Endothelial cell of umbilical vein (primary cell): ENCODE data around the gene WBP1L. TPM values are rescaled to one million over a fixed set of nuclear protein-coding genes. Genes with fewer than 3 reads are reported as not detected.

Source experiments
- BruUV-seq: library from RNA; stranded (reverse); fragments of 400-500 nt; replicated peaks from 2 replicates; lab custom pipeline; 2021; lab: Mats Ljungman, UMichigan
- CTCF ChIA-PET: fragments of 300-600, 350-600 bp; sonication (Branson Sonifier 250); formaldehyde crosslinking; loops from one replicate; lab custom pipeline; 2021; ENCODE audit warnings: antibody characterized with exemption, inconsistent platforms; lab: Charles Lee
- POLR2A ChIA-PET: fragments of 300-600, 350-600 bp; sonication (Branson Sonifier 250); formaldehyde crosslinking; loops from one replicate; lab custom pipeline; 2021; ENCODE audit warnings: antibody characterized with exemption, inconsistent platforms; lab: Charles Lee
- DNase-seq: peaks from one replicate; pipeline ENCODE4 v3.0.0-alpha.2; 2011; ENCODE audit warnings: low read depth, low spot score
- FAIRE-seq: peaks from 2 replicates; lab custom pipeline; 2011; peaks lifted over from hg19 to GRCh38; lab: Jason Lieb, UNC
- H2AFZ ChIP-seq: 2 replicates; pipeline ENCODE4 v1.6.0; 2012; ENCODE audit warnings: low read depth, low read length, control low read depth, inconsistent platforms
- H3K27ac ChIP-seq: 2 replicates; pipeline ENCODE4 v1.5.1; 2011; ENCODE audit warnings: low read depth, mild to moderate bottlenecking, control low read depth, low read length, moderate library complexity; ENCODE audit not compliant: insufficient read depth
- H3K27me3 ChIP-seq, 2 experiments: 2 replicates each; pipeline versions ENCODE4 v1.6.0 to v1.6.1; 2011; ENCODE audit warnings: low read length in 2 of 2, mixed read lengths in 1 of 2; ENCODE audit not compliant: control insufficient read depth in 2 of 2, insufficient read depth in 2 of 2
- H3K36me3 ChIP-seq, 2 experiments: 2 replicates in 1 of 2; 3 replicates in 1 of 2; pipeline ENCODE4 v1.5.1; 2011; ENCODE audit warnings: low read length in 2 of 2, mild to moderate bottlenecking in 1 of 2, moderate library complexity in 1 of 2; ENCODE audit not compliant: control insufficient read depth in 2 of 2, insufficient read depth in 2 of 2; ENCODE audit errors: extremely low read depth in 1 of 2
- H3K4me1 ChIP-seq: 3 replicates; pipeline ENCODE4 v1.5.1; 2011; ENCODE audit warnings: mild to moderate bottlenecking, low read length; ENCODE audit not compliant: control insufficient read depth, insufficient read depth; ENCODE audit errors: extremely low read depth
- H3K4me2 ChIP-seq: 2 replicates; pipeline ENCODE4 v1.6.1; 2011; ENCODE audit warnings: low read length, control low read depth, mixed read lengths; ENCODE audit not compliant: insufficient read depth
- H3K4me3 ChIP-seq, 3 experiments: fragments of 200-600 bp in 1 of 3; sonication (generic), shearing (Covaris generic) in 1 of 3; replicated peaks in 1 of 3; 2 replicates each; pipeline ENCODE4 v1.5.1; 2011 to 2016; ENCODE audit warnings: control low read depth in 3 of 3, low read length in 3 of 3, mild to moderate bottlenecking in 2 of 3, inconsistent platforms in 1 of 3, low read depth in 1 of 3, moderate library complexity in 1 of 3; ENCODE audit not compliant: insufficient read depth in 1 of 3
- H3K79me2 ChIP-seq: 2 replicates; pipeline ENCODE4 v1.6.0; 2012; ENCODE audit warnings: low read length, inconsistent platforms; ENCODE audit not compliant: control insufficient read depth, insufficient read depth
- H3K9ac ChIP-seq: replicated peaks from 2 replicates; pipeline ENCODE3; 2011; ENCODE audit warnings: low read length, control low read depth; ENCODE audit not compliant: insufficient read depth; ENCODE audit errors: extremely low read depth
- H3K9me1 ChIP-seq: replicated peaks from 3 replicates; pipeline ENCODE4 v1.6.0; 2011; ENCODE audit warnings: mild to moderate bottlenecking, low read length; ENCODE audit not compliant: control insufficient read depth, insufficient read depth; ENCODE audit errors: extremely low read depth
- H3K9me3 ChIP-seq: replicated peaks from 2 replicates; pipeline ENCODE4 v1.5.1; 2012; ENCODE audit warnings: low read length, inconsistent platforms; ENCODE audit not compliant: control insufficient read depth, insufficient read depth
- H4K20me1 ChIP-seq: replicated peaks from 2 replicates; pipeline ENCODE3; 2011; ENCODE audit warnings: mild to moderate bottlenecking, low read length; ENCODE audit not compliant: control insufficient read depth, insufficient read depth; ENCODE audit errors: extremely low read depth
- CTCF ChIP-seq, 2 donors: IDR thresholded peaks; 1 replicate in 1 of 2; 2 replicates in 1 of 2; pipeline ENCODE4 v1.5.1; 2011; ENCODE audit warnings: low read length in 2 of 2, mild to moderate bottlenecking in 2 of 2, moderate library complexity in 2 of 2, control low read depth in 1 of 2, inconsistent platforms in 1 of 2, low read depth in 1 of 2; ENCODE audit not compliant: insufficient read depth in 1 of 2; ENCODE audit errors: extremely low read depth in 1 of 2
- FOS ChIP-seq: IDR thresholded peaks from 2 replicates; pipeline ENCODE4 v1.6.1; 2011; ENCODE audit warnings: mild to moderate bottlenecking, low read length, moderate library complexity, borderline replicate concordance; ENCODE audit not compliant: insufficient read depth
- GATA2 ChIP-seq: IDR thresholded peaks from 2 replicates; pipeline ENCODE4 v1.7.0; 2011; ENCODE audit warnings: low read depth, mild to moderate bottlenecking, moderate library complexity, mixed read lengths, low read length; ENCODE audit not compliant: insufficient read length, insufficient read depth
- MAX ChIP-seq: IDR thresholded peaks from 2 replicates; pipeline ENCODE4 v1.6.1; 2011; ENCODE audit not compliant: insufficient read depth, insufficient read length
- MYC ChIP-seq: IDR thresholded peaks from one replicate; pipeline ENCODE4 v1.6.1; 2011; ENCODE audit warnings: mild to moderate bottlenecking, low read depth, low read length
- POLR2A ChIP-seq: IDR thresholded peaks from 2 replicates; pipeline ENCODE4 v1.6.1; 2012; ENCODE audit warnings: low read depth, mild to moderate bottlenecking, control low read depth, low read length
- POLR2AphosphoS5 ChIP-seq: IDR thresholded peaks from 2 replicates; pipeline ENCODE4 v1.6.1; 2012; ENCODE audit warnings: low read depth, mild to moderate bottlenecking, control low read depth, low read length, moderate library complexity; ENCODE audit not compliant: insufficient read depth
- dilution Hi-C: fragments of 300-500 bp; cut with MboI; formaldehyde crosslinking; loops from one replicate; pipeline ENCODE4 v1.15.0; 2019; ENCODE audit warnings: low sequenced_read_pairs; ENCODE audit not compliant: extremely low pct_ligation_motif_present
- intact Hi-C: fragments of 100-400 bp; cut with micrococcal nuclease; formaldehyde crosslinking; loops from one replicate; pipeline ENCODE4 v1.10.0; 2022
- polyA plus RNA-seq, 4 experiments: library from polyadenylated mRNA; depleted of rRNA in 3 of 4; stranded (reverse) in 3 of 4; unstranded in 1 of 4; fragments of >200 nt; gene quantifications; 2 replicates each; pipeline versions ENCODE4 v1.2.1 to v1.2.3, GENCODE V29; 2011 to 2012; ENCODE audit warnings: missing spikeins in 1 of 4
- total RNA-seq: library from RNA; stranded (reverse); gene quantifications from 2 replicates; pipeline ENCODE4 v1.2.3, GENCODE V29; 2021

The WBP1L gene
- total and polyA plus RNA-seq, 2 donors (not counting 3 experiments of a cell fraction or from before 2014, with no cell fraction given): 46.0 to 70.3 TPM

- ChIA-PET CTCF (interaction anchor here (0.6 to 3.9 kb wide), 25 partner anchors 8 to 149 kb away, joined by 3 to 51 read pairs (median 4); partner anchors contain the start of gene WBP1L), POLR2A (no interaction called here)
- no peak for TF ChIP-seq POLR2AphosphoS5
- no peak for TF ChIP-seq FOS
- TF ChIP-seq POLR2A: no peak
- no peak for TF ChIP-seq MAX
- TF ChIP-seq CTCF (IDR thresholded peaks at IDR 0.05; ENCODE audit: extremely low read depth in 1 of 2, insufficient read depth in 1 of 2, low read depth in 1 of 2, low read length in 2 of 2): no peak
- no peak for TF ChIP-seq MYC
- no peak for TF ChIP-seq GATA2
- no peak overlapping the region for H2AFZ ChIP-seq
- FAIRE-seq: no peak
- H3K36me3 ChIP-seq: no peaks in the 10 kb centered on the region
- intact Hi-C loops: no loop called here
- no peaks in the 10 kb centered on the region for H3K27me3 ChIP-seq
- dilution Hi-C loops: no loop called here
- H3K4me3 ChIP-seq: no peak overlapping the region
- H3K4me2 ChIP-seq: no peak overlapping the region
- no peak overlapping the region for H3K9ac ChIP-seq
- peaks cover 6% of the 10 kb centered on the region for H3K4me1 ChIP-seq
- H4K20me1 ChIP-seq: no peaks in the 10 kb centered on the region
- H3K9me1 ChIP-seq: no peaks in the 10 kb centered on the region
- no TSS peak for BruUV-seq
- peaks cover 14% of the 10 kb centered on the region for H3K79me2 ChIP-seq
- DNase-seq: no peak
- H3K27ac ChIP-seq: no peak overlapping the region
- H3K9me3 ChIP-seq: no peaks in the 10 kb centered on the region
Measured at GRCh38 chr10:102752266-102752930, 8.7 kb downstream of the WBP1L start.
